SK-N-SH (cell line): ENCODE data around the gene SLC34A2. TPM values are rescaled to one million over a fixed set of nuclear protein-coding genes. Genes with fewer than 3 reads are reported as not detected.

ENCODE experiments used
- CTCF ChIA-PET: fragments of 300-600, 350-600 bp; formaldehyde crosslinking; extraction: SDS; loops from one replicate; lab custom pipeline; 2021; lab: Yijun Ruan, JAX
- POLR2A ChIA-PET: fragments of 350-600 bp; sonication (Branson Sonifier 250); formaldehyde crosslinking; extraction: SDS; loops from one replicate; lab custom pipeline; 2020; ENCODE audit warnings: antibody characterized with exemption, inconsistent platforms; lab: Yijun Ruan, JAX
- DNase-seq: peaks from one replicate; pipeline ENCODE4 v3.0.0; 2012
- H2AFZ ChIP-seq: fragments of 200-600 bp; sonication (generic); 2 replicates; pipeline ENCODE4 v1.8.1; 2016; ENCODE audit warnings: antibody characterized with exemption, mild to moderate bottlenecking, low read depth
- H3F3A ChIP-seq: fragments of 200-600 bp; sonication (generic); replicated peaks from 2 replicates; pipeline ENCODE3; 2016; ENCODE audit warnings: antibody characterized with exemption, mild to moderate bottlenecking; ENCODE audit not compliant: insufficient read depth
- H3K27ac ChIP-seq, 2 experiments: fragments of 200-500 bp in 1 of 2; fragments of 200-600 bp in 1 of 2; sonication (Bioruptor generic) in 1 of 2; sonication (generic), shearing (Covaris generic) in 1 of 2; 2 replicates each; pipeline versions ENCODE4 v1.5.1 to v1.6.1; 2014 to 2016; ENCODE audit warnings: low read depth in 2 of 2, inconsistent platforms in 1 of 2, low read length in 1 of 2, mild to moderate bottlenecking in 1 of 2, mixed read lengths in 1 of 2
- H3K27me3 ChIP-seq: fragments of 200-600 bp; sonication (generic), shearing (Covaris generic); 2 replicates; pipeline ENCODE4 v1.6.1; 2016; ENCODE audit warnings: mixed run types; ENCODE audit not compliant: insufficient read depth
- H3K36me3 ChIP-seq, 2 experiments: fragments of 200-500 bp in 1 of 2; fragments of 200-600 bp in 1 of 2; sonication (Bioruptor generic) in 1 of 2; sonication (generic) in 1 of 2; replicated peaks in 1 of 2; 2 replicates each; pipeline versions ENCODE3 to v1.5.1; 2014 to 2016; ENCODE audit warnings: low read length in 1 of 2, mild to moderate bottlenecking in 1 of 2; ENCODE audit not compliant: insufficient read depth in 2 of 2, control insufficient read depth in 1 of 2
- H3K4me1 ChIP-seq, 2 experiments: fragments of 200-500 bp in 1 of 2; fragments of 200-600 bp in 1 of 2; sonication (Bioruptor generic) in 1 of 2; sonication (generic), shearing (Covaris generic) in 1 of 2; 2 replicates each; pipeline versions ENCODE4 v1.5.1 to v1.6.1; 2014 to 2016; ENCODE audit warnings: low read depth in 1 of 2, low read length in 1 of 2, mixed run types in 1 of 2; ENCODE audit not compliant: insufficient read depth in 2 of 2, control insufficient read depth in 1 of 2
- H3K4me2 ChIP-seq: fragments of 200-600 bp; sonication (generic), shearing (Covaris generic); 2 replicates; pipeline ENCODE4 v1.6.1; 2017; ENCODE audit warnings: mixed run types
- H3K4me3 ChIP-seq, 2 experiments: fragments of 200-500 bp in 1 of 2; fragments of 200-600 bp in 1 of 2; sonication (Bioruptor generic) in 1 of 2; sonication (generic), shearing (Covaris generic) in 1 of 2; 2 replicates each; pipeline versions ENCODE4 v1.5.1 to v1.8.1; 2014 to 2016; ENCODE audit warnings: low read depth in 2 of 2, inconsistent platforms in 1 of 2, low read length in 1 of 2, mild to moderate bottlenecking in 1 of 2, mixed read lengths in 1 of 2, moderate library complexity in 1 of 2
- H3K79me2 ChIP-seq: fragments of 200-600 bp; sonication (generic); 2 replicates; pipeline ENCODE4 v1.8.1; 2017; ENCODE audit warnings: mild to moderate bottlenecking; ENCODE audit not compliant: insufficient read depth
- H3K9ac ChIP-seq: fragments of 200-600 bp; sonication (generic); 2 replicates; pipeline ENCODE4 v1.6.1; 2017; ENCODE audit warnings: mixed run types
- H3K9me2 ChIP-seq: fragments of 200-600 bp; sonication (generic); 2 replicates; pipeline ENCODE4 v1.6.1; 2017; ENCODE audit warnings: mixed run types
- H3K9me3 ChIP-seq: fragments of 200-600 bp; sonication (generic); 2 replicates; pipeline ENCODE4 v1.6.1; 2017; ENCODE audit warnings: mixed run types, mild to moderate bottlenecking, moderate library complexity
- H4K20me1 ChIP-seq: fragments of 200-600 bp; sonication (generic); 2 replicates; pipeline ENCODE4 v1.6.1; 2017; ENCODE audit warnings: mild to moderate bottlenecking, mixed run types; ENCODE audit not compliant: insufficient read depth
- ELF1 ChIP-seq: IDR thresholded peaks from 2 replicates; pipeline ENCODE4 v1.4.0; 2012
- EP300 ChIP-seq, 2 experiments: IDR thresholded peaks; 2 replicates each; pipeline versions ENCODE4 v1.4.0 to v1.6.1; 2012; ENCODE audit warnings: borderline replicate concordance in 1 of 2, low read depth in 1 of 2, low read length in 1 of 2
- EZH2phosphoT487 ChIP-seq: fragments of 200-600 bp; sonication (generic); IDR thresholded peaks from 2 replicates; pipeline ENCODE4 v1.6.1; 2017; ENCODE audit warnings: low read depth, mixed run types, mild to moderate bottlenecking, antibody characterized with exemption, moderate library complexity, borderline replicate concordance
- GABPA ChIP-seq: IDR thresholded peaks from 2 replicates; pipeline ENCODE4 v1.4.0; 2012; ENCODE audit warnings: low read depth, mild to moderate bottlenecking
- GATA2 ChIP-seq: sonication (generic); formaldehyde crosslinking; IDR thresholded peaks from 2 replicates; pipeline ENCODE4 v1.5.0; 2020; ENCODE audit warnings: mild to moderate bottlenecking, missing genetic modification reagents
- JUND ChIP-seq: IDR thresholded peaks from 2 replicates; pipeline ENCODE4 v1.4.0; 2012
- MEF2A ChIP-seq: IDR thresholded peaks from 2 replicates; pipeline ENCODE4 v1.4.0; 2012; ENCODE audit warnings: low read depth, borderline replicate concordance
- NFIC ChIP-seq: IDR thresholded peaks from 2 replicates; pipeline ENCODE4 v1.4.0; 2012; ENCODE audit warnings: borderline replicate concordance
- NRF1 ChIP-seq: IDR thresholded peaks from 2 replicates; pipeline ENCODE4 v1.6.1; 2012; ENCODE audit warnings: low read depth, mild to moderate bottlenecking, low read length
- POLR2AphosphoS5 ChIP-seq: IDR thresholded peaks from 2 replicates; pipeline ENCODE4 v1.6.1; 2012; ENCODE audit warnings: low read depth, low read length
- RAD21 ChIP-seq: IDR thresholded peaks from 2 replicates; pipeline ENCODE4 v1.6.1; 2012; ENCODE audit warnings: mild to moderate bottlenecking, low read length
- RCOR1 ChIP-seq: fragments of 150-350 bp; IDR thresholded peaks from 2 replicates; pipeline ENCODE4 v1.6.1; 2017; ENCODE audit warnings: antibody characterized with exemption, low read length
- REST ChIP-seq: IDR thresholded peaks from 2 replicates; pipeline ENCODE4 v1.6.1; 2012; ENCODE audit warnings: mild to moderate bottlenecking, low read depth, low read length, moderate library complexity
- TCF12 ChIP-seq: IDR thresholded peaks from 2 replicates; pipeline ENCODE4 v1.4.0; 2012
- TEAD4 ChIP-seq: IDR thresholded peaks from 2 replicates; pipeline ENCODE4 v1.4.0; 2012; ENCODE audit warnings: mild to moderate bottlenecking, borderline replicate concordance; ENCODE audit not compliant: insufficient read depth
- YY1 ChIP-seq: IDR thresholded peaks from 2 replicates; pipeline ENCODE4 v1.4.0; 2012; ENCODE audit warnings: low read depth, mild to moderate bottlenecking
- WGBS: methylation state at CpG from one replicate; pipeline ENCODE4 v1.1.6; 2017; ENCODE audit warnings: low lambda C conversion rate; 5-methylcytosine and 5-hydroxymethylcytosine counted together
- polyA plus RNA-seq, 3 experiments: library from polyadenylated mRNA; depleted of rRNA; stranded (reverse); fragments of >200 nt; gene quantifications; 2 replicates each; pipeline ENCODE4 v1.2.3, GENCODE V29; 2012
- TF ChIP-seq, protein P1 (sequence below): fragments of 150-350 bp; IDR thresholded peaks from 2 replicates; pipeline ENCODE4 v1.6.1; 2016; ENCODE audit warnings: mild to moderate bottlenecking, low read depth, low read length
- TF ChIP-seq, protein P2 (sequence below): IDR thresholded peaks from 2 replicates; pipeline ENCODE4 v1.4.0; 2012; ENCODE audit warnings: low read depth, borderline replicate concordance
- TF ChIP-seq, protein P3 (sequence below): IDR thresholded peaks from 2 replicates; pipeline ENCODE4 v1.4.0; 2012; ENCODE audit warnings: low read depth, borderline replicate concordance
- TF ChIP-seq, protein P4 (sequence below): fragments of 150-350 bp; IDR thresholded peaks from 2 replicates; pipeline ENCODE4 v1.6.1; 2017; ENCODE audit warnings: antibody characterized with exemption, low read length, low read depth, borderline replicate concordance

Gene SLC34A2
- polyA plus RNA-seq, 1 of the 3 experiments (the other 2 are of a cell fraction), result not detected

DNA sequence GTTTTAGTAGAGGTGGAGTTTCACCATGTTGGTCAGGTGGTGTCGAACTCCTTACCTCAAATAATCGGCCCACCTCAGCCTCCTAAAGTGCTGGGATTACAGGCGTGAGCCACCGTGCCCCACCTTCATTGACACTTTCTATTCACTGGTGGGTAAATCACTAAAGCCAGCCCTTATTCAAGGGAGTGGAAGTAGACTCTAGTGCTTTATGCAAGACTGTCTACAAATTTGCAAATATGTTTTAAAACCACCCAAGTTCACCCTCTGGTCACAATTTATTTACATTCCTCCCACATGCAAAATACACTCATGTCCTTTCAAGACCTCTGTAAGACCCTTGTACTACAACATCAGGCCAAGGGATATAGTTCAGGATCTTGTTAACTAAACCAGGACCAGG, 45.0 kb downstream of the SLC34A2 start:
- H3K4me3 ChIP-seq, result no peak overlapping the region
- no peaks in the 10 kb centered on the region for H3K4me1 ChIP-seq
- H3K9ac ChIP-seq, result no peak overlapping the region
- H3K9me2 ChIP-seq, result no peaks in the 10 kb centered on the region
- no peak overlapping the region for H2AFZ ChIP-seq
- no peak overlapping the region for H3K4me2 ChIP-seq
- no peaks in the 10 kb centered on the region; the same call in 1 of the 2 replicates for H3K27me3 ChIP-seq
- H3K36me3 ChIP-seq, result no peaks in the 10 kb centered on the region
- CTCF ChIA-PET, result no interaction called here
- no peak for DNase-seq
- H3K9me3 ChIP-seq, result no peaks in the 10 kb centered on the region
- POLR2A ChIA-PET, result no interaction called here
- H3K27ac ChIP-seq, result no peak overlapping the region
- no peaks in the 10 kb centered on the region for H3K79me2 ChIP-seq
- TF ChIP-seq, protein P1, sequence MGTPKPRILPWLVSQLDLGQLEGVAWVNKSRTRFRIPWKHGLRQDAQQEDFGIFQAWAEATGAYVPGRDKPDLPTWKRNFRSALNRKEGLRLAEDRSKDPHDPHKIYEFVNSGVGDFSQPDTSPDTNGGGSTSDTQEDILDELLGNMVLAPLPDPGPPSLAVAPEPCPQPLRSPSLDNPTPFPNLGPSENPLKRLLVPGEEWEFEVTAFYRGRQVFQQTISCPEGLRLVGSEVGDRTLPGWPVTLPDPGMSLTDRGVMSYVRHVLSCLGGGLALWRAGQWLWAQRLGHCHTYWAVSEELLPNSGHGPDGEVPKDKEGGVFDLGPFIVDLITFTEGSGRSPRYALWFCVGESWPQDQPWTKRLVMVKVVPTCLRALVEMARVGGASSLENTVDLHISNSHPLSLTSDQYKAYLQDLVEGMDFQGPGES, result no peak
- TF ChIP-seq MEF2A (no peak), GATA2 (CRISPR knock-in tag) (no peak), EP300 (IDR thresholded peaks at IDR 0.05; ENCODE audit: borderline replicate concordance in 1 of 2, low read depth in 1 of 2, low read length in 1 of 2) (no peak), NRF1 (no peak), JUND (no peak), REST (no peak), YY1 (no peak), TEAD4 (no peak), TCF12 (no peak), RCOR1 (no peak), NFIC (no peak), POLR2AphosphoS5 (no peak), RAD21 (no peak), EZH2phosphoT487 (no peak), GABPA (no peak), ELF1 (no peak)
- TF ChIP-seq, protein P2, sequence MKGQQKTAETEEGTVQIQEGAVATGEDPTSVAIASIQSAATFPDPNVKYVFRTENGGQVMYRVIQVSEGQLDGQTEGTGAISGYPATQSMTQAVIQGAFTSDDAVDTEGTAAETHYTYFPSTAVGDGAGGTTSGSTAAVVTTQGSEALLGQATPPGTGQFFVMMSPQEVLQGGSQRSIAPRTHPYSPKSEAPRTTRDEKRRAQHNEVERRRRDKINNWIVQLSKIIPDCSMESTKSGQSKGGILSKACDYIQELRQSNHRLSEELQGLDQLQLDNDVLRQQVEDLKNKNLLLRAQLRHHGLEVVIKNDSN, result no peak
- TF ChIP-seq, protein P3, sequence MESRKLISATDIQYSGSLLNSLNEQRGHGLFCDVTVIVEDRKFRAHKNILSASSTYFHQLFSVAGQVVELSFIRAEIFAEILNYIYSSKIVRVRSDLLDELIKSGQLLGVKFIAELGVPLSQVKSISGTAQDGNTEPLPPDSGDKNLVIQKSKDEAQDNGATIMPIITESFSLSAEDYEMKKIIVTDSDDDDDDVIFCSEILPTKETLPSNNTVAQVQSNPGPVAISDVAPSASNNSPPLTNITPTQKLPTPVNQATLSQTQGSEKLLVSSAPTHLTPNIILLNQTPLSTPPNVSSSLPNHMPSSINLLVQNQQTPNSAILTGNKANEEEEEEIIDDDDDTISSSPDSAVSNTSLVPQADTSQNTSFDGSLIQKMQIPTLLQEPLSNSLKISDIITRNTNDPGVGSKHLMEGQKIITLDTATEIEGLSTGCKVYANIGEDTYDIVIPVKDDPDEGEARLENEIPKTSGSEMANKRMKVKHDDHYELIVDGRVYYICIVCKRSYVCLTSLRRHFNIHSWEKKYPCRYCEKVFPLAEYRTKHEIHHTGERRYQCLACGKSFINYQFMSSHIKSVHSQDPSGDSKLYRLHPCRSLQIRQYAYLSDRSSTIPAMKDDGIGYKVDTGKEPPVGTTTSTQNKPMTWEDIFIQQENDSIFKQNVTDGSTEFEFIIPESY, result no peak
- TF ChIP-seq, protein P4, sequence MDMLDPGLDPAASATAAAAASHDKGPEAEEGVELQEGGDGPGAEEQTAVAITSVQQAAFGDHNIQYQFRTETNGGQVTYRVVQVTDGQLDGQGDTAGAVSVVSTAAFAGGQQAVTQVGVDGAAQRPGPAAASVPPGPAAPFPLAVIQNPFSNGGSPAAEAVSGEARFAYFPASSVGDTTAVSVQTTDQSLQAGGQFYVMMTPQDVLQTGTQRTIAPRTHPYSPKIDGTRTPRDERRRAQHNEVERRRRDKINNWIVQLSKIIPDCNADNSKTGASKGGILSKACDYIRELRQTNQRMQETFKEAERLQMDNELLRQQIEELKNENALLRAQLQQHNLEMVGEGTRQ, result no peak
- WGBS, result 45% methylated on average over 4 of the region's 4 CpGs
- H4K20me1 ChIP-seq, result no peaks in the 10 kb centered on the region
- no peaks in the 10 kb centered on the region for H3F3A ChIP-seq
